Right lobe of liver (tissue), 4 donors: ENCODE results near the gene ITGA5.

Source experiments
- CTCF ChIP-seq, 4 donors: fragments of 200-600 bp in 3 of 4; fragments of 450-650 bp in 1 of 4; IDR thresholded peaks; one replicate each; pipeline versions ENCODE4 v1.5.1 to v1.8.0; 2016 to 2022; ENCODE audit warnings: antibody characterized with exemption in 4 of 4, mild to moderate bottlenecking in 2 of 4
- POLR2A ChIP-seq: fragments of 450-650 bp; IDR thresholded peaks from one replicate; pipeline ENCODE4 v1.6.1; 2017; ENCODE audit warnings: antibody characterized with exemption, mild to moderate bottlenecking
- donor health status: DM: no; HTN: no; CAD: no.
- donor health status: DM: no; HTN: no; CAD: no.
- donor health status: DM: no; HTN: yes; CAD: no.

GRCh38 chr12:54431911-54432814 lies 13.1 kb upstream of the ITGA5 start:
- TF ChIP-seq CTCF (IDR thresholded peaks at IDR 0.05) = no peak
- no peak for TF ChIP-seq POLR2A
